ENCODE data around the gene ARHGEF40.

DNA sequence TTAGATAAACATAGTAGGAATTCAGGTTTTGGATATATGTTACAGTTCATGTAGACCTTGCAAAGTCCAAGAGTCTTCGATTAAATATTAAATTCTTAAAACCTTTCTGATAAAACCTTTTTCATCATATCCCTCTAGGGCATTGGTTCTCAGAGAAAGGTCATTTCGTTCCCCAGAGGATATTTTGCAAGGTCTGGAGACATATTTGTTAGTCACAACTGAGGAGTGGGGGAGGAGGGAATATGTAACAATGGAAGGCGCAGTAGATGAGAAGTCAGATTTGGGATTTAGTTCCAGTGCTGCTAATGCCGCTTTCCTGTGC lies 36.0 kb downstream of the ARHGEF40 start:
- TF ChIP-seq POLR2AphosphoS5 (IDR thresholded peaks at IDR 0.05; ENCODE audit: borderline replicate concordance, low read depth, low read length) (no peak), EZH2 (IDR thresholded peaks at IDR 0.05) (no peak)
